Hindlimb muscle (tissue), 1 donor: ENCODE results near the gene PRKAB1. TPM values are rescaled to one million over a fixed set of nuclear protein-coding genes. Genes with fewer than 3 reads are reported as not detected.
A peak's percentile ranks its signal among the peaks of the same experiment; 100 is the strongest.
"Not testable (repeated sequence)": the region's sequence is repeated elsewhere in the genome, so short reads cannot be mapped to it uniquely, and the experiment has no call there.

Source experiments
- DNase-seq: peaks from one replicate; pipeline ENCODE4 v3.0.0-alpha.2; 2013
- polyA plus RNA-seq: library from polyadenylated mRNA; unstranded; fragments of 120-200 nt; gene quantifications from one replicate; pipeline ENCODE4 v1.2.1, GENCODE V29; 2013; ENCODE audit not compliant: insufficient read length

PRKAB1 gene, protein sequence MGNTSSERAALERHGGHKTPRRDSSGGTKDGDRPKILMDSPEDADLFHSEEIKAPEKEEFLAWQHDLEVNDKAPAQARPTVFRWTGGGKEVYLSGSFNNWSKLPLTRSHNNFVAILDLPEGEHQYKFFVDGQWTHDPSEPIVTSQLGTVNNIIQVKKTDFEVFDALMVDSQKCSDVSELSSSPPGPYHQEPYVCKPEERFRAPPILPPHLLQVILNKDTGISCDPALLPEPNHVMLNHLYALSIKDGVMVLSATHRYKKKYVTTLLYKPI
- polyA plus RNA-seq = 29.7 TPM

GRCh38 chr12:119667577-119668323 is at the start of gene PRKAB1:
Gene PRKAB1, plus strand, starts transcription at chr12:119668133. Its CDS starts 112 bp downstream, at chr12:119668245.
- DNase-seq = peak; percentile 95

DNA sequence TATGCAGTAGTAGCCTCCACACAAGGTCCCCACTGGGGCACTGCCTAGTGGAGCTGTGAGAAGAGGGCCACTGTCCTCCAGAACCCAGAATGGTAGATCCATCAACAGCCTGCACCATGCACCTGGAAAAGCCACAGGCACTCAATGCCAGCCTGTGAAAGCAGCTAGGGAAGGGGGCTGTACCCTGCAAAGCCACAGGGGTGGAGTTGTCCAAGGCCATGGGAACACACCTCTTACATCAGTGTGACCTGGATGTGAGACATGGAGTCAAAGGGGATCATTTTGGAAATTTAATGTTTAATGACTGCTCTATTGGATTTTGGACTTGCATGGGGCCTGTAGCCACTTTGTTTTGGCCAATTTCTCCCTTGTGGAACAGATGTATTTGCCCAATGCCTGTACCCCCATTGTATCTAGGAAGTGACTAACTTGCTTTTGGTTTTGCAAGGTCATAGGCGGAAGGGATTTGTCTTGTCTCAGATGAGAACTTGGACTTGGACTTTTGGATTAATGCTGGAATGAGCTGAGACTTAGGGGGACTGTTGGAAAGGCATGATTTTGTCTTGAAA is 49.5 kb upstream of the PRKAB1 start:
- not testable (repeated sequence) for DNase-seq

- DNase-seq = no peak
These were observed 47.4 kb upstream of the PRKAB1 start for GRCh38 chr12:119620490-119620889.

DNA sequence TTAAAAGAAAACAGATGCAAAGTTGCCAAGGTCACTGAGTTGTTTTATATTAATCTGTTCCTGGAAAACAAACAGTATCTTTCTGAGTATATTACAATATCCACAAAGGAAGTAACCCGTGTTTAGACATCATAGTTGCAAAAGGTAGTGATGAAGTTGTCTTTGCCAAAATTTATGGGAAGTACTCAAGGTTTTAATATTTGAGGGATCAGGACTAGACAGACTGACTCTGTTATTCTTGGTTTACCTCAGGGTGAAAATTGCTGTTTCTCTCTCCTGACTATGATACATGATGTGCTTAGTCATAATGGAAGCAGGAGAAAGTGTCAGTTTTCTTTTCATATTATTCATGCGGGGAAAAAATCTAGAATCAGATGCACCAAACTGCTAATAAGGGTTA is 46.1 kb upstream of the PRKAB1 start:
- DNase-seq = no peak

DNA sequence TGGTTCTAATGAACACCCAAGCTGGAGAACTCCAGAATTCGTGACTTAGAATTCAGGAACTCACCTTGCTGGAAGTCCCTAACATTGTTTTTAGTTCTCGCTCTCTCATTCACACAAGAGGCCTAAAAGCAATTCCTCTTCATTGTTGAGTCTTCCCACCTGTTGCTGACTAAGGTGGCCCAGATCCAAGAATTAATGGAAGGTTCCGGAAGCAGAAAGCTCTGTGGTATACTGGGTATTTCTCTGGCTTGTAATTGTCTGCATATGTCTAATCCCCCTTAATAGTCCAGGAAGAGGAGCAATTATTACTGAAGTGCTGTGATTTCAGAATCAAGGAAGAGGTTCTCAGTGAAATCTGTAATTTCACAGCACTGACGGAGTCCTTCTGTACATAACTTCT is 43.0 kb upstream of the PRKAB1 start:
- no peak for DNase-seq

- no peak for DNase-seq
These were observed 40.8 kb upstream of the PRKAB1 start for GRCh38 chr12:119627019-119627643.

DNA sequence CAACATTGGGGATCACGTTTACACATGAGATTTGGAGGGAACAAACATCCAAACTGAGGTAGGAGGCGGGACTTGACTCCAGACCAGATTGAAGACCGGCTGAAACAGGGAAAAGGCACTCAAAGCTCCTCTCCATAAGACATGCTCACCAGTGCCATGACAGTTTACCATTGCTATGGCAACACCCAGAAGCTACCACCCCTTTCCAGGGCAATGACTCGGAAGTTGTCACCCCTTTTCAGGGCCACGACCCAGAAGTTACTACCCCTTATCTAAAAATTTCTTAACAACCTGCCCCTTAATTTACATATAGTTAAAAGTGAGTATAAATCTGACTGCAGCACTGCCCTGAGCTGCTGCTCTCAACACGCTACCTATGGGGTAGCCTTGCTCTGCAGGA is 40.2 kb upstream of the PRKAB1 start:
- no peak for DNase-seq

GRCh38 chr12:119630223-119630780 is 37.6 kb upstream of the PRKAB1 start:
- no peak for DNase-seq

GRCh38 chr12:119630962-119631550 is 36.9 kb upstream of the PRKAB1 start:
- DNase-seq = no peak

GRCh38 chr12:119631930-119632678 is 35.8 kb upstream of the PRKAB1 start:
- DNase-seq = no peak

- no peak for DNase-seq
These were observed 33.2 kb upstream of the PRKAB1 start for GRCh38 chr12:119634743-119635142.

DNA sequence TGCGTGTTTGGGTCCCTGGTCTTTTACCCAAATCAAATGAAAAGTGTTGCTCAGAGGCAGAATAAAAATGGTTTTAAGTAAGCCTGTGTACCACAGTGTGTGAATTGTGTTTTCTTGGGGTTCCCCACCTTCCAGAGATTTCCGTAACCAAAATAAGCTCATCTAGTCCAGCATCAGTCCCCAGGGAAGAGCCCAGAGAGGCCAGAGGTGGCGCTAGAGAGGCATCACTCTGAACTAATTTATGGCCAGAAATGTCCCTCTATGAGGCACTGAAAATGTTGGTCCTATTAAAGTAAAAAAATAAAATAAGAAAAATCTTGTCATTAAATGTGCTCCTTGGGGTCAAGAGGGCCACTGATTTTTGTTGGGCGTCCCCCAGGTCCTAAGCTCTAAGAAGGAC is 24.9 kb upstream of the PRKAB1 start:
- no peak for DNase-seq

DNA sequence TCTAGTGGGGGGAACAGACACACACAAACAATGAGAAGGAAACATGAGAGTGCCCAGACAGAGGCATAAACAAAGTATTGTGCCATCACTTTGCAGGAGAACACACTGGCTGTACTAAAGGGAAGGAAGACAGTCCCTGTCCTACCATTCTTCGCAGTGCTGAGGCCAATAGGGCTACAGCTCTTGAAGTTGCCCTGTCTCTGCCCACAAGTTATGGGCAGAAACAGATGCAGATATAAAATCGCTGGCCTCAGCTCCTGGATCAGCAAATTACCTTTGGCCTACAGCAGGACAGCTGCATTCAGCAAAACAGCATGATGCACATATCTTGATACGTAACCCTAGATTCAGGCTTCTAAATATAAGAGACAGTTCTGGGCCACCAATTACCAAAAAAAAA is 23.0 kb upstream of the PRKAB1 start:
- no peak for DNase-seq

- no peak for DNase-seq
These were observed 22.3 kb upstream of the PRKAB1 start for GRCh38 chr12:119645535-119646059.

DNA sequence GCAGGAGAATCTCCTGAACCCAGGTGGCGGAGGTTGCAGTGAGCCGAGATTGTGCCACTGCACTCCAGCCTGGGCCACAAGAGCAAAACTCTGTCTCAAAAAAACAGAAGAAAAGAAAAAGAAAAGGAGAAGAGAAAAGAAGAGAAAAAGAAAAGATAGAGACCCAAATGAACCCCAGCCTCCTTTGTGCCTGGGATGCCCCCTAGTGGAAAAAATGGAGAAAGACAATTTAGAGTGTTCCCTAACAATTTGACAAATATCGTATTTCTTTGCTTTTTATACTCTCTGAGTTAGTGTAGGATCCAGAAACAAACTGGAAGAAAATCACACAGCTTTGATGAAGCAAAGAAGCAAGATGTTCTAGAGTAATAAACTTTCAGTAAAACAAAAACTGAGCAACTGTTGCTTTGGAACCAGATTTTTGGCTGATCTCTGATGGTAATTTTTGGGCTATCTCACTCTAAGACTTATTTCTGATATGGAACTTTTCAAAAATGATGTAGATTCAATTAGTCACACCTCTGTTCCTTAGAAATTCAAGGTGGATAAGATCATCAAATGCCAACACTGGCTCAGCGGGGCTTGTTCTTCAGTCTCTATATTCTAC is 18.6 kb upstream of the PRKAB1 start:
- no peak for DNase-seq

- no peak for DNase-seq
These were observed 15.3 kb upstream of the PRKAB1 start for GRCh38 chr12:119652665-119653064.

GRCh38 chr12:119657001-119657400 is 10.9 kb upstream of the PRKAB1 start:
- DNase-seq = not testable (repeated sequence)

GRCh38 chr12:119658166-119658565 is 9.8 kb upstream of the PRKAB1 start:
- not testable (repeated sequence) for DNase-seq

GRCh38 chr12:119659289-119659897 is 8.5 kb upstream of the PRKAB1 start:
- no peak for DNase-seq

- DNase-seq = no peak
These were observed 7.9 kb upstream of the PRKAB1 start for GRCh38 chr12:119660076-119660475.

DNA sequence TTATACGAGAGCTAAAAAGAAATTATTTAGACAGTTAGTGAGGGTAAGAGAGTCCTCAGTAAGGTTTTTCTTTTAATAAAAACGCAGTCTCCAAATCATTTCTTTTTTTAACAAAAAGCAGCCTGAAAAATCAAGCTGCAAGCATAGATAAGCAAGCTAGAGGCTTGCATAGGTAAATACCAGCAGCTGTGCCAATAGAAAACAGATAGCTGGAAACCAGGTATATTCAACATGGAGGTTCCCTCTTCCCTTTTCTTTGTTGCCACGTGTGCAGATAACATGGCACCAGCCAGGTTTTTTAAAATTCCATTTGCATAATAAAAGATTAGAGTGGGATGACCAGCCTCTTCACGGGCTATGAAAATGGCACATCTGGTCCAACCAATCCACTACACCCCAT is 6.1 kb upstream of the PRKAB1 start:
- no peak for DNase-seq
